Midbrain (tissue), 1 donor: ENCODE measurements around the gene ADORA3.
"Not testable (repeated sequence)": the region's sequence is repeated elsewhere in the genome, so short reads cannot be mapped to it uniquely, and the experiment has no call there.

Experiments used
- DNase-seq: peaks from one replicate; lab custom pipeline; 2025; lab: John Stamatoyannopoulos, UW

The ADORA3 gene

DNA sequence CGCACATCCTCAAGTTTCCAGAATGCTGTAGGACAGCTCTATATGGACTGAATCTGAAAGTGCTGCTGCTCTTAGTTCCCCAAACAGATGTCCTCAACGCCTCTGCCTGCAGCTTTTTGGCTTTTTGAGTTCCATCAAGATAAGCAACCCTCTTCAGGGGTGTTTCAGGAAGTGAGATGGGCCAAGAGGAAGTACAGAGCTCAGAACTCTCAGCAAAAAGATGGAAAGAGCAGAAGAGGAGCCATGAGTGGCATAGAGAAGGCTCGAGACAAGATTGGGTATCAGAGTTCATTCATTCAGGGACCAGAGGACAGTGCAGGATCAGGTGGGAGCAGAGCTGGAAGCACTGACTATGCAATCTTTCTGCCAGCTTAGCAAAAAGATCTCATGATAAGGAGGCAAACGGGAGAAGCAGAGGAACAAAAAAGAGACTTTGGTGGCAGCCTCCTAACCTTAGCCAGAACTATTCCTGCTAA is at the start of gene ADORA3, which contains the start of gene TMIGD3:
Gene ADORA3 (minus strand): TSS at position 49 of the 476 bp plus-strand sequence. CDS start 279 bp downstream, outside the sequence.
Gene TMIGD3 (minus strand): TSS at position 49 of the 476 bp plus-strand sequence. CDS start 279 bp downstream, outside the sequence.
- DNase-seq: peak; percentile 41

GRCh38 chr1:111553196-111553595 is 49.8 kb upstream of the ADORA3 start:
- DNase-seq: no peak

DNA sequence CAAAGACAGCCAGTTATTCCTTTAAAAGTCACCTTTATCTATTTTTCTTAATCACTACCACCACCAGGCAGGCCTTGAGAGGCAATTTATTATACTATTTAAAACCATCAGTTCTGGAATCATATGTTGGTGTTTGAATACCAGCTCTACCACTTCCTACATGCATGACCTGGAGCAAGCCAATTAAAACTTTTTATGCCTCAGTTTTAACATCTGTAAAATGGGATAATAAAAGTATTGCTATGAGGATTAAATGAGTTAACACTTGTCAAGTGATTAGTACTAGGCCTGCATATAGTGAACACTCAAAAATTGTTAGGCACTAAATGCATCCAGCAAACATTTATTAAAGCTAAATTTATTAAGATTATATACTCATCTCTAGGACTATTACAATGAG is 49.2 kb upstream of the ADORA3 start:
- DNase-seq: no peak

GRCh38 chr1:111551623-111552411 is 48.4 kb upstream of the ADORA3 start:
- no peak for DNase-seq

DNA sequence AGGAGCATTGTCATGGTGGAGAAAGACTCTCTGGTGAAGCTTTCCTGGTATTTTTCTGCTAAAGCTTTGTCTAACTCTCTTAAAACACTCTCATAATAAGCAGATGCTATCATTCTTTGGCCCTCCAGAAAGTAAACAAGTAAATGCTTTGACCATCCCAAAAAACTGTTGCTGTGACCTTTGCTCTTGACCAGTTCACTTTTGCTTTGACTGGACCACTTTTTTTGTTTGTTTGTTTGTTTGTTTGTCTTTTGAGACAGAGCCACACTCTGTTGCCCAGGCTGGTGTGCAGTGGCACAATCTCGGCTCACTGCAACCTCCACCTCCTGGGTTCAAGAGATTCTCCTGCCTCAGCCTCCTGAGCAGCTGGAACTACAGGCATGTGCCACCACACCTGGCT is 44.4 kb upstream of the ADORA3 start:
- DNase-seq: not testable (repeated sequence)

DNA sequence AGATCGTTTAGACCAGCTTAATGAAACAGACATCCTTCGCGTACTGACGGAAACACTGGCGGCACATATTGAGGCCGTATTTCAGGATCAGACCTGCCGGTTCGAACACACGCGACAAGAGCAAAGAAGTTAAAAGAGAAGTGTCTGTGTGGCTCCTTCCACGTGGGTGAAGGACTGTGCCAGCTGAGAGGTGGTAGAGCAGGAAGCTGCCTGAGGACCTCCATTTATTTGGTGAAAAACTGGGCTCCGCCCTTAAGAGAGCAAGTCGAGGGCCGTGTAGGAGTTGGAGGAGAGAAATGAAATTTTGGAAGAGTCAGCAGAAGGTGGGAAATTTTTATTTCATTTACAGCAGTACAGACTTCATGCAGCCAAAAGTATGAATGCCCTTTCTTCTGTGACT is 38.8 kb upstream of the ADORA3 start:
- DNase-seq: no peak

GRCh38 chr1:111541721-111542120 is 38.3 kb upstream of the ADORA3 start:
- DNase-seq: no peak

DNA sequence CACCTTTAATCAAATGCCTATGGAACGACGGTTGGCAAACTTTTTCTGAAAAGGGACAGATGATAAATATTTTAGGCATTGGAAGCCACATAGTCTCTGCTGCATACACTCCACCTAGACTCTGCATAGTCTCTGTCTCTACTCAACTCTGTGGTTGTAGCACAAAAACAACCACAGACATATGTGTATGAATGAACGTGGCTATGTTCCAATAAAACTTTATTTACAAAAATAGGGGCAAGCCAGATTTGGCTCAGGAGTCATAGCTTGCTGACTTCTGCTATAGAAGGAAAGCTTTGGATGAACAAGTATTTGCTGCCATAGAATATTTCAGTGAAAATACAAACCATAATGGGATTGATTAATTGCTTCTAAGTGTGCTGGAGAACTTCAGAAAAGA is 37.5 kb upstream of the ADORA3 start:
- no peak for DNase-seq

- DNase-seq: no peak
Measured at GRCh38 chr1:111538343-111539025, 35.1 kb upstream of the ADORA3 start.

- DNase-seq: peak; percentile 64
Measured at GRCh38 chr1:111535256-111536191, 32.1 kb upstream of the ADORA3 start.

- no peak for DNase-seq
Measured at GRCh38 chr1:111520053-111520452, 16.6 kb upstream of the ADORA3 start.

DNA sequence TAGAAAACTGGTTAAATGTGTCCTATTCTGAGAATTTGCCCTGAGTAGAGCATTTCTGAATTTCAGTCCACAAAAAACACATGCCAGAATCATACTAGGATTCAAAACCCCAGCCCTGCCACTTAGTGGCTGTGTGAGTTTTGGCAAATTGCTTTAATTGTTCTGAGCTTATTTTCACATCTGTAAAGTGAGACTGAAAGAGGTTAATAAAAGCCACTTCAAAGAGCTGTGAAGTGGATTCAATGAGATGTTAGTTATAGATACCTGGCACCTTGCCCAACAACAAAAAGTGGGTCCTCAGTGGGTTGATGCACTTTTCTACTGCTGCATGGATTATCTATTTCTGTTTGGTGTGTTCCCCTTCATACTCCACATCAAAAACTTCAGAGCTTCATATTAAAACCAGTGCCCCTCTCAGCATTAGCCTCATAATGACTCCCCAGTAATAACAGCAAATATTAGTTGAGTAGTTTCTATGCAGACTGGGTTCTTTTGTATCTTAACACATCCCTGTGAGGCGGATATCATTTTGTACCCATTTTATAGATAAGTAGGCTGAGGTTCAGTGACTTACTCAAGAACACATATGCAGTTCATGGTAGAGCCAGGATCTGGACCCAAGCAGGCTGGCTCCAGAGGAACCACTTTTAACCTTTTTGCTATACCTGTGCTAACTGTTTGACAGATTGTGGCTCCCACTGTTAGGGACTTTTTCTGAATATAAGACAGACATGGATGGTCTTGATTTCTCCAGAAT is 14.2 kb upstream of the ADORA3 start:
- DNase-seq: no peak

DNA sequence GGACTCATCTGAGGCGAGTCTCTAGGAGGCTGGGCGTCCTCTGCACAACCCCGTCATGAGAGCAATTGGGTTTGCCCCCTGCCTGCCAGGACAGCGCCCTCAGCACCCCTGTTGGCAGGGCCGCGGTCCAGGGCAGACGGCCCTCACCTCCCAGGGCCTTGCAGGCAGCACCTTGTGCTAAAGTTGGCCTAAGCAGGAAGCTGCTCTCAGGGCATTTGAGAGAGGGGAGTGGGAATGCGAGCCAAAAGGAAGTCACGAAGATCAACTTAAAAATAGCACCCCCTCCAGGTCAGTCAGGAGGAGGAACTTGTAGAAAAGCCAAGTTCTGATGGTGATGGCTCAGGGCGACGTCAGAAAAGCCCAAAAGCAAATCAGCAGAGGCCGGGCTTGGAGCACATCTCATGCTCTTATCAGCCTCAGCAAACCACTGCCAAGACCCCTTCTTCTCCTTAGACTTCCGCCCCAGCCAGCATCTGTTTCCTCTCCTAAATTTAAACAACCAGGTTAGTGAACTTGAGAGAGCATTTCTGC is 12.6 kb upstream of the ADORA3 start:
- DNase-seq: peak; percentile 35

- DNase-seq: peak; percentile 30
Measured at GRCh38 chr1:111515291-111516004, 12.0 kb upstream of the ADORA3 start.

GRCh38 chr1:111513410-111514020 is 10.1 kb upstream of the ADORA3 start:
- peak; percentile 80 for DNase-seq

GRCh38 chr1:111512931-111513330 is 9.5 kb upstream of the ADORA3 start:
- no peak for DNase-seq

DNA sequence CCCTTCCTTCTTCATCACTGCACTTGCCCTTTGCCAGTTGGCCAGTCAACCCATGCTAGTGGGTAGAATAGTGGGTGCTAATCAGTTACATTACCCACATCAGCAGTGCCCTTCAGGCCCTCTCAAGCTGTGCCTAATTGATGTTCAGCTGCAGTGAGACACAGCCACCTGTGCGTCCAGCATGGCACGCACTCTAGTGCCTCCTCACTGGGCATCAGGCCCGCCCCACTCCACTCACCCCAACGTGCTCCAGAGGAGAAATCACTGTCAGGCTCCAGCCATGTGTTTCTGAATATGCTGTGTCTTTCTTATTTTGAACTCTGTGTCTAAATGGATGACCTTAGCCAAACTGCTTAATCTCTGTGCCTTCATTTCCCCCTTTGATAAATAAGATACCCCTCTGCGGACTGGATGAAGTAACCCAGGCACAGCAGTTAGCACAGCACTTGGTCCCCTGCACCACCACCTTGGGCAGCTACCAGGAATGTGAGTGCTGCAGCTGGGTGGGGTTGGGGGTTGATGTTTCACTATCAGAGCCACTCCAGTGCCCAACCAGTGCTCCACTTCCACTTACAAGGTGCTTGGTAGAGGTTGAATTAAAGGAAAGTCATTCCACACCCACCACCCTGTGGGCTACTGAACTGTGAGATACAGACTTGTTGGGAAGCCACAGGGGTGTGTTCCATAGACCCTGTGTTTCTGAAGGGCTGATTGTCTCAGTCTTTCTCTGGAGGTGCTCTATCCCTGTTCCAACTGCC is 8.9 kb upstream of the ADORA3 start:
- DNase-seq: no peak

GRCh38 chr1:111511370-111511769 is 7.9 kb upstream of the ADORA3 start:
- no peak for DNase-seq

GRCh38 chr1:111509997-111510375 is 6.6 kb upstream of the ADORA3 start:
- DNase-seq: peak; percentile 46
